GM18508 (cell line): Measurements from ENCODE around the gene STX1B.

Source experiments
- ATAC-seq: cut with Tn5 transposase; IDR thresholded peaks from one replicate; pipeline ENCODE4 v1.9.1; 2021; ENCODE audit warnings: moderate number of reproducible peaks; ENCODE audit not compliant: insufficient read depth, unreplicated experiment

STX1B gene

GRCh38 chr16:31010585-31011325, at the start of gene STX1B:
TSS of gene STX1B (minus strand) at chr16:31010638. CDS start at chr16:31010396, 242 bp downstream.
- no peak for ATAC-seq

GRCh38 chr16:31055613-31056012, 45.2 kb upstream of the STX1B start:
- ATAC-seq = no peak

- ATAC-seq = no peak
Observed at GRCh38 chr16:31052114-31052513, 41.7 kb upstream of the STX1B start.

GRCh38 chr16:31050280-31051030, 40.0 kb upstream of the STX1B start:
- no peak for ATAC-seq

GRCh38 chr16:31043898-31044481, 33.6 kb upstream of the STX1B start:
- no peak for ATAC-seq

- no peak for ATAC-seq
Observed at GRCh38 chr16:31043352-31043751, 32.9 kb upstream of the STX1B start.

- ATAC-seq = no peak
Observed at GRCh38 chr16:31042866-31043265, 32.4 kb upstream of the STX1B start.

- ATAC-seq = no peak
Observed at GRCh38 chr16:31038993-31039392, 28.6 kb upstream of the STX1B start.

GRCh38 chr16:31036691-31037090, 26.3 kb upstream of the STX1B start:
- no peak for ATAC-seq

- peak; percentile 33 for ATAC-seq
Observed at GRCh38 chr16:31033709-31034492, 23.5 kb upstream of the STX1B start.

- peak; percentile 55 for ATAC-seq
Observed at GRCh38 chr16:31032736-31033708, 22.6 kb upstream of the STX1B start, which contains the start of gene STX4. TSS of gene STX4 (plus strand) at chr16:31033558. CDS start at chr16:31033806, 248 bp downstream.

- ATAC-seq = no peak
Observed at GRCh38 chr16:31031276-31031675, 20.8 kb upstream of the STX1B start.

- ATAC-seq = no peak
Observed at GRCh38 chr16:31029272-31029671, 18.8 kb upstream of the STX1B start.

- ATAC-seq = no peak
Observed at GRCh38 chr16:31025339-31025738, 14.9 kb upstream of the STX1B start.

- ATAC-seq = no peak
Observed at GRCh38 chr16:31023627-31024226, 13.3 kb upstream of the STX1B start.

- ATAC-seq = no peak
Observed at GRCh38 chr16:31023252-31023602, 12.8 kb upstream of the STX1B start.

- ATAC-seq = no peak
Observed at GRCh38 chr16:31022544-31023251, 12.3 kb upstream of the STX1B start.

GRCh38 chr16:31020536-31020935, 10.1 kb upstream of the STX1B start:
- ATAC-seq = no peak
